Activated CD4-positive, alpha-beta T cell treated with anti-CD3 and anti-CD28 coated beads, Interleukin-2, amount 10 ng/mL, durations not matched to agents 24 days and 14 days (primary cell): Measurements from ENCODE around the gene EMC9. TPM values are rescaled to one million over a fixed set of nuclear protein-coding genes. Genes with fewer than 3 reads are reported as not detected.

Experiments
- DNase-seq: peaks from one replicate; pipeline ENCODE4 v3.0.0; 2022
- H3K27ac Mint-ChIP-seq: one replicate; pipeline ENCODE4 v1.8.0; 2022; ENCODE audit warnings: mild to moderate bottlenecking, mixed read lengths
- H3K27me3 Mint-ChIP-seq: one replicate; pipeline ENCODE4 v1.8.0; 2022; ENCODE audit warnings: mixed read lengths
- H3K36me3 Mint-ChIP-seq: one replicate; pipeline ENCODE4 v1.8.0; 2022; ENCODE audit warnings: low read depth, mild to moderate bottlenecking, mixed read lengths
- H3K4me1 Mint-ChIP-seq: one replicate; pipeline ENCODE4 v1.8.0; 2021; ENCODE audit warnings: mixed read lengths
- H3K4me3 Mint-ChIP-seq: one replicate; pipeline ENCODE4 v1.8.0; 2022; ENCODE audit warnings: mild to moderate bottlenecking, moderate library complexity, mixed read lengths
- H3K9me3 Mint-ChIP-seq: one replicate; pipeline ENCODE4 v1.8.0; 2021; ENCODE audit warnings: mixed read lengths
- intact Hi-C: fragments of 100-400 bp; cut with micrococcal nuclease; formaldehyde crosslinking; loops from one replicate; pipeline ENCODE4 v1.15.1; 2023
- total RNA-seq: library from RNA; stranded (reverse); gene quantifications from 2 replicates; pipeline ENCODE4 v1.2.3, GENCODE V29; 2022

The EMC9 gene
- total RNA-seq, 1 donor from 2014 or later = 26.6 TPM

DNA sequence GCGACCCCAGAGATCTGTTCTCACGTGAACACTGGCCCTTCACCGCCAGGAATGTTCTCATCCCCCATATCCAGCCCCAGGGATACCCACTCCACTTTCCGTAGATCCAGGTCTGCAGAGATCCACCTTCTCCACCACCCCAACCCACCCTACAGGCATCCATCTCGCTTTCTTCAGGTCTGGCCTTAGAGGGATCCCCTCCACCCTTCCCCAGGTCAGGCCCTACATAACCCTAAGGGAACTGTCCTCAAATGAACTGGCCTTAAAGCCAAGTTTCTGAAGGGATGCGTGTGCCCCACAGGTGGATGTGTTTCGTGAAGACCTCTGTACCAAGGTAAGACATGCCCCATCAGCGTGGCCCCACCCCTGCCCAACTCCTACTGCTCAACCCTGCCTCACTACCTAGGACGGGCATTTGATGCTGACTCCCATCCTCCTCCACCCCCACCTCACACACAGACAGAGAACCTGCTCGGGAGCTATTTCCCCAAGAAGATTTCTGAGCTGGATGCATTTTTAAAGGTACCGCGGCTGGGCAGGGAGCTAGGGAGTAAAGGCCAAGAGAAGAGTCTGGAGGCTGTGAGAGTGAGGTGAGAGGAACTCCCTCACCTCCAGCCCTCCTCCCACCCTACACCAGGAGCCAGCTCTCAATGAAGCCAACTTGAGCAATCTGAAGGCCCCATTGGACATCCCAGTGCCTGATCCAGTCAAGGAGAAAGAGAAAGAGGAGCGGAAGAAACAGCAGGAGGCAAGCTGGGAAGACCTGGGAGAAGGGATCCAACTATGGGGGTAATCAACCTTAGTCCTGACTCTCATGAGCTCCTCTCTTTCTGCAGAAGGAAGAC, 4.5 kb downstream of the EMC9 start:
- peaks cover 49% of the 10 kb centered on the region for H3K4me1 Mint-ChIP-seq
- no peaks in the 10 kb centered on the region for H3K27me3 Mint-ChIP-seq
- H3K4me3 Mint-ChIP-seq = peak overlapping the region; percentile 94
- intact Hi-C loops = loop anchor here (1.0 kb wide), 4 partner anchors 9 to 76 kb away; partner anchors contain the start of genes CHMP4A, DCAF11, IRF9 and NRL
- H3K36me3 Mint-ChIP-seq = peaks cover 50% of the 10 kb centered on the region
- peak overlapping the region; percentile 90 for H3K27ac Mint-ChIP-seq
- no peak for DNase-seq
- H3K9me3 Mint-ChIP-seq = no peaks in the 10 kb centered on the region

DNA sequence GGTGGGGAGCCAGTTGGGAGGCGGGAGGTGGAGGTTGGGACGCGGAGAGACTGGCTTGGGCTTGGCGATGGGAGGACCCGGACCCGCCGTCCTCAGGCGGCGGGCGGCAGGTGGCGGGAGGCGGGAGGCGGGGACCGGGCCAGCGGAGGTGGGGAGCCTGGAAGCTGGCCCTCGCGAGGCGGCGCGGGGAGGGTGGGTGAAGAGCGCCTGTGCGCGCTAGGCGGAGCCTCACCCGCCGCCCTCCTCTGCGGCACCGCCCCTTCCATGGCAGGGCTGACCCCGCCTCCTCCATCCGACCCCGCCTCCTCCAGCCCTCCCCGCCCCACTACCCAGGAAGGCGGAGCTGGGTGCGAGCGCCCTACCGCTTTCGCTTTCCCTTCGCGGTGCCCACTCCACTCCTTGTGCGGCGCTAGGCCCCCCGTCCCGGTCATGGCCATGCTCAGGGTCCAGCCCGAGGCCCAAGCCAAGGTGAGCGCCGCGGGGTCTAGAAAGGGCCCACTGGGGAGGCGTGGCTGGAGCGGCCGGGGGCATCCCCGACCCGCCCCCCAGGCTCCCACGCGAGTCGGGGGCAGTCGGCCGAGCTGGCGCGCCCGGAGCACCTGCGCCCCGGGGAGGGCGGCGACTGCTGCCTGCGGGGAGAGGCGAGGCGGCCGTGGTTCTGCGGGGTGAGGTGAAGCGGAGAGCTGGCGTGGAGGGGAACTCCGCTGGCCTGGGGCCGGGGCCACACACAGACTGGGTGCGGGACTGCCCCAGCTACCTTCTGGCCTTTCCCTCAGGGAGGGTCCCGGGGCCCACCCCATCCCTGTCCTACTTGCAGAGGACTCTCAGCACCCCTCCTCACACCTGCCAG, 5.3 kb downstream of the EMC9 start, which contains the start of gene PSME1:
Gene PSME1, plus strand, starts transcription at position 361 of the 850 bp plus-strand sequence. Its CDS starts 69 bp downstream, at position 430.
- H3K4me1 Mint-ChIP-seq = peaks cover 49% of the 10 kb centered on the region
- H3K9me3 Mint-ChIP-seq = no peaks in the 10 kb centered on the region
- H3K4me3 Mint-ChIP-seq = peak within 1 kb of the TSS; percentile 94
- peak within 1 kb of the TSS; percentile 93 for H3K27ac Mint-ChIP-seq
- H3K27me3 Mint-ChIP-seq = no peaks in the 10 kb centered on the region
- intact Hi-C loops = loop anchor here (1.0 kb wide), 4 partner anchors 10 to 77 kb away; partner anchors contain the start of genes CHMP4A, DCAF11, IRF9 and NRL
- peak; percentile 98 for DNase-seq
- H3K36me3 Mint-ChIP-seq = peaks cover 47% of the 10 kb centered on the region

DNA sequence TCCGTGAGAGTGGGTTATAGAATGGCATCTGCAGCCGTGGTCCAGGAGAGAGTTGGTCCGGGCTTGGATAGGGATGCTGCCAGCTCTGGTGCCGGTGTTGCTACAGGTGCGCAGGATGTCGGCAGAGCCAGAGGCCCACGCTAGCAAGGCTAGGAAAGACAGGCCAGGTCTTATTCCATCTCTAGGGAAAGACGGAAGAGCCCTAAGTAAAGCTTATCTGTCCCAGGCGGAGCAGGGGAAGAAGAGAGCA, 5.9 kb downstream of the EMC9 start:
- intact Hi-C loops = no loop called here
- Mint-ChIP-seq H3K4me1 (peaks cover 49% of the 10 kb centered on the region), H3K27me3 (no peaks in the 10 kb centered on the region), H3K27ac (peak overlapping the region; percentile 93), H3K4me3 (peak overlapping the region; percentile 94), H3K9me3 (no peaks in the 10 kb centered on the region), H3K36me3 (peaks cover 45% of the 10 kb centered on the region)
- DNase-seq = no peak

DNA sequence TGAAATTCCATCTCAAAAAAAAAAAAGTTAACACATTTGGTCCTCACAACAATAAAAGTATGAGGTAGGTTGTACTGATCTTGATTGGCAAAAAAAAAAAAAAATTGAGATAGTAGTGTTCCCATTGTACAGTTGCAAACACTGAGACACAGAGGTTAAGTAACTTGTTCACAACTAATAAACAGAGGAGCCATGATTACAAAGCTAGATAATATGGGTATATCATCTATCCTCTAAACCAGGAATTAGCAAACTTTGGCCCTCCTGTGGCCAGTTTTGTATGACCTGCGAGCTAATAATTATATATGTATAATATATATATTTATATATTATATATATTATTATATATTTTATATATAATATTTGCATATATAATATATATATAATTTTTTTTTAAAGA, 7.7 kb downstream of the EMC9 start:
- H3K4me3 Mint-ChIP-seq = no peak overlapping the region

DNA sequence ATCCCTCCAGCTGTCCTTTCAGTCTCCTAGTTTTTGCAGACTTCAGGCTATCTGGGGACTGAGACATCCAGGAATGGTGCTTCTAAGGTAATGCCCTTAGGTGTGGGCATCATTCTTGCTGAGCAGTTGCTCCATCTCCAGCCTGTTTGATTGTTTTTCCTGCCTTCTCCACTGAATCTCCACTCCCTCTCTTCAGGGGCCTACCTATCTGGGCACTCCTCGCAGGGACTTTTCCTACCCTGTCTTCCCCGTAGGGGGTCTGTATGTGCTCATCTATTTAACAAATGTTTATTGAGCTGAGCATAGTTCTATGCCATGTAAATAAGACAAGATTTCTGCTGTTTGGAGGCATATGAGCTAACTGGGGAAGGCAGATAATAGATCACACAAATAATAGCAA, 8.4 kb downstream of the EMC9 start:
- Mint-ChIP-seq H3K27ac (peak overlapping the region; percentile 50), H3K27me3 (no peaks in the 10 kb centered on the region), H3K4me1 (peaks cover 30% of the 10 kb centered on the region), H3K4me3 (no peak overlapping the region), H3K36me3 (peaks cover 22% of the 10 kb centered on the region), H3K9me3 (no peaks in the 10 kb centered on the region)
- intact Hi-C loops = no loop called here
- no peak for DNase-seq

More for the DNA sequence above, 7.7 kb downstream of the EMC9 start:
- H3K36me3 Mint-ChIP-seq = peaks cover 30% of the 10 kb centered on the region
- no peak for DNase-seq
- no peaks in the 10 kb centered on the region for H3K27me3 Mint-ChIP-seq
- no peak overlapping the region for H3K27ac Mint-ChIP-seq
- H3K9me3 Mint-ChIP-seq = no peaks in the 10 kb centered on the region
- H3K4me1 Mint-ChIP-seq = peaks cover 36% of the 10 kb centered on the region
- intact Hi-C loops = no loop called here

DNA sequence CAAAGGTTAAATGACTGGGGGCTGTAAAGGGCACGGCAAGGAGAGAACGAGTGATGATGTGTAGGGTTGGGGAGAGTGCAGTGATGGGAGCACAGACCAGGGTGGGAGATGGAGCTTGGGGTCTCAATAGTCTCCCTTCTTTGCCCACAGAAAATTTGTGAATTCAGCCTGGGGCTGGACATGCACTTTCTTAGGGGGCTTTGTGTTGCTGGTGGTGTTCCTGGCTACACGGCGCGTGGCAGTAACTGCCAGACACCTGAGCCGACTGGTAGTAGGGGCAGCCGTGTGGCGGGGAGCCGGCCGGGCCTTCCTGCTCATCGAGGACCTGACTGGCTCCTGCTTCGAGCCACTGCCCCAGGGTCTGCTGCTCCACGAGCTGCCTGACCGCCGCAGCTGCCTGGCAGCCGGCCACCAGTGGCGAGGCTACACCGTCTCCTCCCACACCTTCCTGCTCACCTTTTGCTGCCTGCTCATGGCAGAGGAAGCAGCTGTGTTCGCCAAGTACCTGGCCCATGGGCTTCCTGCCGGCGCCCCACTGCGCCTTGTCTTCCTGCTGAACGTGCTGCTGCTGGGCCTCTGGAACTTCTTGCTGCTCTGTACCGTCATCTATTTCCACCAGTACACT, 9.2 kb downstream of the EMC9 start:
- H3K27me3 Mint-ChIP-seq = no peaks in the 10 kb centered on the region
- H3K4me1 Mint-ChIP-seq = peaks cover 28% of the 10 kb centered on the region
- DNase-seq = no peak
- peak overlapping the region; percentile 50 for H3K27ac Mint-ChIP-seq
- intact Hi-C loops = no loop called here
- peak overlapping the region; percentile 24 for H3K4me3 Mint-ChIP-seq
- no peaks in the 10 kb centered on the region for H3K9me3 Mint-ChIP-seq
- peaks cover 16% of the 10 kb centered on the region for H3K36me3 Mint-ChIP-seq

DNA sequence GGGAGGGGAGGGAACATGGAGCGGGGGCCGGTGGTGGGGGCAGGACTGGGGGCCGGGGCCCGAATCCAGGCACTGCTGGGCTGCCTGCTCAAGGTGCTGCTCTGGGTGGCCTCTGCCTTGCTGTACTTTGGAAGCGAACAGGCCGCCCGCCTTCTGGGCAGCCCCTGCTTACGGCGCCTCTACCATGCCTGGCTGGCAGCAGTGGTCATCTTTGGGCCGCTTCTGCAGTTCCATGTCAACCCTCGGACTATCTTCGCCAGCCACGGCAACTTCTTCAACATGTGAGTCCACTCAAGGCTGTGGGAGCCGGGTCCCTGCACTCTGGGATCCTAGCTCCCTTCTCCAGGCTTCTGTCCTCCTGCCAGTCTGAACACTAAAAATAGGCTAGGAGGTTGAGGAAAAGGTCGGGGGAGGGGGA, 9.8 kb downstream of the EMC9 start:
- Mint-ChIP-seq H3K27me3 (no peaks in the 10 kb centered on the region), H3K4me1 (peaks cover 21% of the 10 kb centered on the region), H3K9me3 (no peaks in the 10 kb centered on the region), H3K4me3 (no peak overlapping the region), H3K27ac (peak overlapping the region; percentile 19), H3K36me3 (peaks cover 10% of the 10 kb centered on the region)
- intact Hi-C loops = no loop called here
- DNase-seq = no peak

DNA sequence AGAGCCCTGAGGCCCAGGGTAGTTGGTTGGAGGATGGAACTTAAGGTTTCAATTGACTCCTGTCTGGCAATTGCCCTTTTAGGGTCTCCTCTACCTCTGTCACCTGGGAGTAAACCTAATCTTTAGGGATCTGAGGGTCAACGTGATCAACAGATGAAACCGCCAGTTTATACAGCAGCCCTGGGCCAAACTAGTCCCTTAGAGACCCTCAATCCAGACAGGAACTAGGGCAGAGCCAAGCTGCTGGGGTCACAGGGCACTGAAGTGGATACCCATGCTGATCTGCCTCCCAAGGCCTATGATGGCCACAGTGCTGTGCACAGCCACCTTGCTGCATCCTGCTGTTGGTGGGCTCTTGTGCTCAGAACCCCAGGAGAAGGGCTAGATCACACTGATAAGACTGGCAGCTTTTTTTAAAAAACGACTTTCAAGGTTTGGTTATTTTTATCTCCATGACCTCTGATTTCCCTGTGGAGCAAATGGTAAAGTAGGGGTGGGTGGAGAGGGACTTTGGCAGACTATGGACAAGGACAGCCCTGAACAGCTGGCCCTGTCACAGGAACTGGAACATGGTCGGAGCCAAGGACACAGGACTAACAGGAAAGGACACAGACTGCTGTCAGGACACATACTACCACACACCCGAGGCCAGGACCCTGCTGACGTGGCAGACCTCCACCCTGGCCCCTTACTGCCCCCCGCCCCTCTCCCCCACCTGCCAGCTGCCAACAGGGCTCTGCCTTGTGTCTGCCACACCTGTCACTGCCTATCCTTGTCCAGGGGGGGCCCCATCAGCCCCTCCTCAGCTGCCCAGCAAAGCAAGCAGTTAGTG, 10.5 kb downstream of the EMC9 start:
- Mint-ChIP-seq H3K27ac (no peak overlapping the region), H3K36me3 (peaks cover 8% of the 10 kb centered on the region), H3K27me3 (no peaks in the 10 kb centered on the region), H3K4me3 (no peak overlapping the region), H3K9me3 (no peaks in the 10 kb centered on the region), H3K4me1 (peaks cover 19% of the 10 kb centered on the region)
- DNase-seq = no peak
- intact Hi-C loops = no loop called here

DNA sequence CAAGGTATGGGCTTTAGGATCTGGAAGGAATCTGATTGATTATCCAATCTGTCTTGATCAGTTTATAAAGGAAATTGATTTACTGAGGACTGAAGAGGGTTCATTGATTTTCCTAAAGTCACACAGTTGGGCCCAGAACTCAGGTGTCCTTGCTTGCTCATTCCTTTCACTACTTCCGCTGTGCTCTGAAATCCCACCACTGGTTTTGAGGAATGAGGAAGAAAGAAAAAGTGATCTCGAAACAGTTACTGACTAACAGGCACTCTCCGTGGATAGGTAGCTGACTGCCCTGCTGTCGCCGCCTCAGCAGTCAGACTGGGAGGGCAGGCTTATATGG, 11.0 kb downstream of the EMC9 start, which contains the start of gene FITM1:
Gene FITM1, plus strand, starts transcription at position 280 of the 337 bp plus-strand sequence. CDS start 905 bp downstream, outside the sequence.
- Mint-ChIP-seq H3K36me3 (peaks cover 8% of the 10 kb centered on the region), H3K27me3 (no peaks in the 10 kb centered on the region), H3K4me1 (peaks cover 16% of the 10 kb centered on the region), H3K4me3 (no peak within 1 kb of the TSS), H3K27ac (no peak within 1 kb of the TSS), H3K9me3 (no peaks in the 10 kb centered on the region)
- intact Hi-C loops = no loop called here
- DNase-seq = no peak

DNA sequence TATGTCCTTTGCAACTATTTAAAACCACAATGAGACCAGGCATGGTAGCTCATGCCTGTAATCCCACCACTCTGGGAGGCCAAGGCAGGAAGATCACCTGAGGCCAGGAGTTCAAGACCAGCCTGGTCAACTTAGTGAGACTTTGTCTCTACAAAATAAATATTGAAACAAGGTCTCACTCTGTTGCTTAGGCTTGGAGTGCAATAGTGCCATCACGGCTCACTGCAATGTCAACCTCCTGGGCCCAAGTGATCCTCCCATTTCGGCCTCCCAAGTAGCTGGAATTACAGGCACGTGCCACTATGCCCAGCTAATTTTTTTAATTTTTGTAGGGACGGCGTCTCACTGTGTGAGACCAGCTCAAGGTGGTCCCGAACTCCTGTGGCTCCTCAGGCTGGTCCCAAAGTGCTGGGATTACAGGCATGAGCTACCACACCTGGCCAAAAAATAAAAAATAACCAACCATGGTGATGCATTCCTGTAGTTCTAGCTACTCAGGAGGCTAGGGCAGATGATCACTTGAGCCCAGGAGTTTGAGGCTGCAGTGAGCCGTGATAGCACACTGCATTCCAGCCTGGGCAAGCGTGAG, 11.9 kb downstream of the EMC9 start:
- H3K36me3 Mint-ChIP-seq = peaks cover 11% of the 10 kb centered on the region

DNA sequence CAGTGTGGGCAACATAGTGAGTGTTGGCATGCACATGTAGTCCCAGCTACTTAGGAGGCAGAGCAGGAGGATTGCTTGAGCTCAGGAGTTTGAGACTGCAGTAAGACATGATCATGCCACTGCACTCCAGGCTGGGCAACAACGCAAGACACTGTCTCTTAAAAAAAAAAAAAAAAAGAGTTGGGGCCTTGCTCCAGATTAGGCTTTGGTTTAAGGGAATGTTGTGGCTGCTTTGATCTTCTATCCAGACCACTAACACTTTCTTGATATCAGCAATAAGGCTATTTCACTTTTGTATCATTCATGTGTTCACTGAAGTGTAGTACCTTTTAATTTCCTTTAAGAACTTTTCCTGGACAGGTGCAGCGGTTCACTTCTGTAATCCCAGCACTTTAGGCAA, 13.7 kb downstream of the EMC9 start:
- Mint-ChIP-seq H3K27me3 (no peaks in the 10 kb centered on the region), H3K27ac (no peak overlapping the region), H3K4me1 (peaks cover 11% of the 10 kb centered on the region), H3K4me3 (no peak overlapping the region), H3K9me3 (no peaks in the 10 kb centered on the region), H3K36me3 (peaks cover 24% of the 10 kb centered on the region)
- intact Hi-C loops = no loop called here
- DNase-seq = no peak

More for the DNA sequence above, 11.9 kb downstream of the EMC9 start:
- no peaks in the 10 kb centered on the region for H3K27me3 Mint-ChIP-seq
- H3K27ac Mint-ChIP-seq = no peak overlapping the region
- intact Hi-C loops = no loop called here
- H3K9me3 Mint-ChIP-seq = no peaks in the 10 kb centered on the region
- DNase-seq = no peak
- H3K4me1 Mint-ChIP-seq = peaks cover 13% of the 10 kb centered on the region
- H3K4me3 Mint-ChIP-seq = no peak overlapping the region

DNA sequence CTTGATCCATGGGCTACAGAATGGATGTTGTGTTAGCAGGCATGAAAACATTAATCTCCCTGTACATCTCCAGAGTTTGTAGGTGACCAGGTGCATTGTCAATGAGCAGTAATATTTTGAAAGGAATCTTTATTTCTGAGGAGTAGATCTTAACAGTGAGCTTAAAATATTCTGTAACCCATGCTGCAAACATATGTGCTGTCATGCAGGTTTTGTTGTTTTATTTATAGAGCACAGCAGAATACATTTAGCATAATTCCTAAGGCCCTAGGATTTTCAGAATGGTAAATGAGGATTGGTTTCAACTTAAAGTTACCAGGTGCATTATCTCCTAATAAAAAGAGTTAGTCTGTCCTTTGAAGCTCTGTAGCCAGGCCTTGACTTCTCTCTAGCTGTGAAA, 14.5 kb downstream of the EMC9 start:
- peaks cover 7% of the 10 kb centered on the region for H3K4me1 Mint-ChIP-seq
- H3K36me3 Mint-ChIP-seq = peaks cover 27% of the 10 kb centered on the region
- no peak overlapping the region for H3K27ac Mint-ChIP-seq
- H3K27me3 Mint-ChIP-seq = no peaks in the 10 kb centered on the region
- H3K9me3 Mint-ChIP-seq = no peaks in the 10 kb centered on the region
- H3K4me3 Mint-ChIP-seq = no peak overlapping the region
- DNase-seq = no peak
- intact Hi-C loops = no loop called here
